MCF 10A (cell line): ENCODE data around the gene NBEAL2. TPM values are rescaled to one million over a fixed set of nuclear protein-coding genes. Genes with fewer than 3 reads are reported as not detected.

ENCODE experiments used
- BruUV-seq: library from RNA; stranded (reverse); fragments of 400-500 nt; replicated peaks from 2 replicates; lab custom pipeline; 2021; lab: Mats Ljungman, UMichigan
- CTCF ChIA-PET: fragments of 300-600 bp; sonication (Branson Sonifier 250); formaldehyde crosslinking; extraction: SDS; loops from one replicate; lab custom pipeline; 2021; ENCODE audit warnings: antibody characterized with exemption, inconsistent platforms; lab: Yijun Ruan, JAX
- POLR2A ChIA-PET: fragments of 300-600, 350-650 bp; sonication (Branson Sonifier 250); formaldehyde crosslinking; extraction: SDS; loops from one replicate; lab custom pipeline; 2020; ENCODE audit warnings: antibody characterized with exemption, inconsistent platforms; lab: Yijun Ruan, JAX
- DNase-seq: peaks from one replicate; pipeline ENCODE4 v3.0.0-alpha.2; 2018; ENCODE audit not compliant: unreplicated experiment
- H3K27ac Mint-ChIP-seq: one replicate; pipeline ENCODE4 v1.8.0; 2022; ENCODE audit warnings: mild to moderate bottlenecking, low read depth, mixed read lengths; ENCODE audit not compliant: unreplicated experiment
- H3K27me3 Mint-ChIP-seq: one replicate; pipeline ENCODE4 v1.8.0; 2022; ENCODE audit warnings: mixed read lengths; ENCODE audit not compliant: insufficient read depth, unreplicated experiment
- H3K36me3 Mint-ChIP-seq: one replicate; pipeline ENCODE4 v1.8.0; 2022; ENCODE audit warnings: mild to moderate bottlenecking, moderate library complexity, mixed read lengths; ENCODE audit not compliant: insufficient read depth, unreplicated experiment
- H3K4me1 Mint-ChIP-seq: one replicate; pipeline ENCODE4 v1.8.0; 2022; ENCODE audit warnings: mixed read lengths; ENCODE audit not compliant: insufficient read depth, unreplicated experiment
- H3K4me3 Mint-ChIP-seq: one replicate; pipeline ENCODE4 v1.8.0; 2022; ENCODE audit warnings: mild to moderate bottlenecking, moderate library complexity, mixed read lengths; ENCODE audit not compliant: unreplicated experiment
- H3K9me3 Mint-ChIP-seq: one replicate; pipeline ENCODE4 v1.8.0; 2022; ENCODE audit warnings: mixed read lengths; ENCODE audit not compliant: unreplicated experiment
- CTCF ChIP-seq: fragments of 200-600 bp; IDR thresholded peaks from one replicate; pipeline ENCODE4 v1.8.0; 2022; ENCODE audit warnings: antibody characterized with exemption, mild to moderate bottlenecking; ENCODE audit not compliant: unreplicated experiment
- intact Hi-C: fragments of 100-400 bp; cut with micrococcal nuclease; formaldehyde crosslinking; loops from 2 replicates; pipeline ENCODE4 v1.14.1; 2022
- total RNA-seq: library from RNA; stranded (reverse); gene quantifications from 2 replicates; pipeline ENCODE4 v1.2.3, GENCODE V29; 2022

Gene NBEAL2
- total RNA-seq, 1 experiment from 2014 or later = 14.2 TPM

- H3K36me3 Mint-ChIP-seq = peaks cover 37% of the 10 kb centered on the region
- ChIA-PET POLR2A (interaction anchor here (1.2 kb wide), 1 partner anchor 32 kb away, joined by 3 read pairs; the partner anchor contains the start of gene NBEAL2), CTCF (no interaction called here)
- intact Hi-C loops = no loop called here
- H3K4me3 Mint-ChIP-seq = no peak overlapping the region
- H3K4me1 Mint-ChIP-seq = no peaks in the 10 kb centered on the region
- no peaks in the 10 kb centered on the region for H3K9me3 Mint-ChIP-seq
- DNase-seq = no peak
- no peak overlapping the region for H3K27ac Mint-ChIP-seq
- no peak for TF ChIP-seq CTCF
- no peaks in the 10 kb centered on the region for H3K27me3 Mint-ChIP-seq
- BruUV-seq = no TSS peak
These were observed 31.9 kb downstream of the NBEAL2 start for GRCh38 chr3:47011371-47011770.

GRCh38 chr3:47012342-47013230 is 33.1 kb downstream of the NBEAL2 start:
- no TSS peak for BruUV-seq
- POLR2A ChIA-PET = interaction anchor here (0.8 kb wide), 1 partner anchor 9 kb away, joined by 3 read pairs; no protein-coding TSS in a partner anchor
- CTCF ChIA-PET = no interaction called here

GRCh38 chr3:47013231-47013630 is 33.8 kb downstream of the NBEAL2 start:
- ChIA-PET CTCF (no interaction called here), POLR2A (interaction anchor here (0.8 kb wide), 1 partner anchor 9 kb away, joined by 3 read pairs; no protein-coding TSS in a partner anchor)
- no peak overlapping the region for H3K4me3 Mint-ChIP-seq
- H3K36me3 Mint-ChIP-seq = peaks cover 53% of the 10 kb centered on the region
- no peaks in the 10 kb centered on the region for H3K9me3 Mint-ChIP-seq
- H3K27ac Mint-ChIP-seq = no peak overlapping the region
- no peak for TF ChIP-seq CTCF
- DNase-seq = no peak
- H3K27me3 Mint-ChIP-seq = no peaks in the 10 kb centered on the region
- intact Hi-C loops = no loop called here
- H3K4me1 Mint-ChIP-seq = no peaks in the 10 kb centered on the region
- BruUV-seq = no TSS peak

More at GRCh38 chr3:47012342-47013230, 33.1 kb downstream of the NBEAL2 start:
- intact Hi-C loops = no loop called here
- Mint-ChIP-seq H3K4me1 (no peaks in the 10 kb centered on the region), H3K27me3 (no peaks in the 10 kb centered on the region), H3K27ac (no peak overlapping the region), H3K9me3 (no peaks in the 10 kb centered on the region), H3K4me3 (no peak overlapping the region), H3K36me3 (peaks cover 47% of the 10 kb centered on the region)
- no peak for DNase-seq
- TF ChIP-seq CTCF = no peak

GRCh38 chr3:47014036-47014435 is 34.6 kb downstream of the NBEAL2 start:
- H3K4me1 Mint-ChIP-seq = peaks cover 4% of the 10 kb centered on the region
- H3K27me3 Mint-ChIP-seq = no peaks in the 10 kb centered on the region
- no peaks in the 10 kb centered on the region for H3K9me3 Mint-ChIP-seq
- intact Hi-C loops = no loop called here
- ChIA-PET POLR2A (no interaction called here), CTCF (interaction anchor here (0.7 kb wide), 1 partner anchor 312 kb away, joined by 3 read pairs; no protein-coding TSS in a partner anchor)
- TF ChIP-seq CTCF = no peak
- BruUV-seq = no TSS peak
- no peak for DNase-seq
- H3K36me3 Mint-ChIP-seq = peaks cover 57% of the 10 kb centered on the region
- no peak overlapping the region for H3K27ac Mint-ChIP-seq
- no peak overlapping the region for H3K4me3 Mint-ChIP-seq
